ENCODE measurements around the gene PIK3C3.

PIK3C3 gene

GRCh38 chr18:41954827-41955613 lies at the start of gene PIK3C3:
Gene PIK3C3, plus strand, starts transcription at chr18:41955234. Its CDS starts 58 bp downstream, at chr18:41955292.
- DNase-seq (ENCODE audit: low read depth): peak; percentile 99
- peak within 1 kb of the TSS; percentile 80 for H3K4me3 ChIP-seq (replicated peaks; ENCODE audit: low read depth, low read length)
- no peak for TF ChIP-seq CTCF (IDR thresholded peaks at IDR 0.05; ENCODE audit: low read length, missing control alignments)

- DNase-seq (ENCODE audit: low read depth): no peak
- H3K4me3 ChIP-seq (replicated peaks; ENCODE audit: low read depth, low read length): no peak overlapping the region
- TF ChIP-seq CTCF (IDR thresholded peaks at IDR 0.05; ENCODE audit: low read length, missing control alignments): no peak
Observed at GRCh38 chr18:41905786-41906527, 49.1 kb upstream of the PIK3C3 start.

GRCh38 chr18:41906528-41907146 lies 48.4 kb upstream of the PIK3C3 start:
- DNase-seq (ENCODE audit: low read depth): peak; percentile 76
- peak overlapping the region; percentile 8 for H3K4me3 ChIP-seq (replicated peaks; ENCODE audit: low read depth, low read length)
- TF ChIP-seq CTCF (IDR thresholded peaks at IDR 0.05; ENCODE audit: low read length, missing control alignments): peak; percentile 59

GRCh38 chr18:41917181-41917580 lies 37.9 kb upstream of the PIK3C3 start:
- no peak for TF ChIP-seq CTCF (IDR thresholded peaks at IDR 0.05; ENCODE audit: low read length, missing control alignments)
- H3K4me3 ChIP-seq (replicated peaks; ENCODE audit: low read depth, low read length): no peak overlapping the region
- DNase-seq (ENCODE audit: low read depth): peak; percentile 21

GRCh38 chr18:41921770-41922169 lies 33.3 kb upstream of the PIK3C3 start:
- H3K4me3 ChIP-seq (replicated peaks; ENCODE audit: low read depth, low read length): no peak overlapping the region

GRCh38 chr18:41922176-41922575 lies 32.9 kb upstream of the PIK3C3 start:
- H3K4me3 ChIP-seq (replicated peaks; ENCODE audit: low read depth, low read length): no peak overlapping the region
- TF ChIP-seq CTCF (IDR thresholded peaks at IDR 0.05; ENCODE audit: low read length, missing control alignments): no peak
- no peak for DNase-seq (ENCODE audit: low read depth)

More at GRCh38 chr18:41921770-41922169, 33.3 kb upstream of the PIK3C3 start:
- DNase-seq (ENCODE audit: low read depth): no peak
- no peak for TF ChIP-seq CTCF (IDR thresholded peaks at IDR 0.05; ENCODE audit: low read length, missing control alignments)
